Thyroid gland (tissue), 4 donors: ENCODE data around the gene ZNF691.

ENCODE experiments used
- CTCF ChIP-seq, 6 experiments: fragments of 200-600 bp in 3 of 6; fragments of 450-650 bp in 3 of 6; sonication (generic) in 3 of 6; IDR thresholded peaks; one replicate each; pipeline ENCODE4 v1.5.1; 2016 to 2019; ENCODE audit warnings: antibody characterized with exemption in 6 of 6, mild to moderate bottlenecking in 2 of 6, inconsistent platforms in 1 of 6, moderate library complexity in 1 of 6
- POLR2A ChIP-seq, 2 donors: fragments of 450-650 bp; IDR thresholded peaks; one replicate each; pipeline ENCODE4 v1.6.1; 2017; ENCODE audit warnings: antibody characterized with exemption in 2 of 2, mild to moderate bottlenecking in 2 of 2, moderate library complexity in 1 of 2

- TF ChIP-seq CTCF (IDR thresholded peaks at IDR 0.05) = no peak
- no peak for TF ChIP-seq POLR2A (IDR thresholded peaks at IDR 0.05)
These were observed 12.4 kb upstream of the ZNF691 start for GRCh38 chr1:42833981-42834380.
